NCI-H82 treated with DMSO at 0.1 percent for 48 hours (cell line): Measurements from ENCODE around the gene SPATA21.
A peak's percentile ranks its signal among the peaks of the same experiment; 100 is the strongest.
"Not testable (repeated sequence)": the region's sequence is repeated elsewhere in the genome, so short reads cannot be mapped to it uniquely, and the experiment has no call there.

Experiments
- DNase-seq: peaks from one replicate; lab custom pipeline; 2025; ENCODE audit not compliant: unreplicated experiment; lab: John Stamatoyannopoulos, UW

Gene SPATA21

GRCh38 chr1:16386454-16387113 lies 50.6 kb downstream of the SPATA21 start:
- no peak for DNase-seq

- DNase-seq: no peak
Observed at GRCh38 chr1:16385659-16386453, 51.4 kb downstream of the SPATA21 start.

GRCh38 chr1:16383888-16384287 lies 53.3 kb downstream of the SPATA21 start:
- DNase-seq: no peak

- DNase-seq: no peak
Observed at GRCh38 chr1:16380868-16381267, 56.4 kb downstream of the SPATA21 start.

- no peak for DNase-seq
Observed at GRCh38 chr1:16378443-16378842, 58.8 kb downstream of the SPATA21 start.

- no peak for DNase-seq
Observed at GRCh38 chr1:16376971-16377370, 60.3 kb downstream of the SPATA21 start.

GRCh38 chr1:16375521-16376340 lies 61.5 kb downstream of the SPATA21 start:
- DNase-seq: no peak

- no peak for DNase-seq
Observed at GRCh38 chr1:16374266-16374665, 63.0 kb downstream of the SPATA21 start.

- no peak for DNase-seq
Observed at GRCh38 chr1:16372535-16373285, 64.5 kb downstream of the SPATA21 start.

GRCh38 chr1:16371725-16372124 lies 65.5 kb downstream of the SPATA21 start:
- no peak for DNase-seq

- DNase-seq: no peak
Observed at GRCh38 chr1:16369821-16370220, 67.4 kb downstream of the SPATA21 start.

- DNase-seq: no peak
Observed at GRCh38 chr1:16367968-16368890, 69.0 kb downstream of the SPATA21 start.

- DNase-seq: peak; percentile 66
Observed at GRCh38 chr1:16367258-16367967, 69.8 kb downstream of the SPATA21 start.

GRCh38 chr1:16366722-16367257 lies 70.4 kb downstream of the SPATA21 start, which contains the start of gene SZRD1:
Gene SZRD1 (plus strand): TSS chr1:16367242. CDS start chr1:16367258, 16 bp downstream.
- DNase-seq: peak; percentile 100

- not testable (repeated sequence) for DNase-seq
Observed at GRCh38 chr1:16365146-16365498, 72.1 kb downstream of the SPATA21 start.

- no peak for DNase-seq
Observed at GRCh38 chr1:16356867-16357266, 80.4 kb downstream of the SPATA21 start.

- no peak for DNase-seq
Observed at GRCh38 chr1:16354619-16355018, 82.6 kb downstream of the SPATA21 start.

GRCh38 chr1:16352842-16353535 lies 84.2 kb downstream of the SPATA21 start:
- DNase-seq: no peak
